T47D (cell line): ENCODE measurements around the gene CLN3.
"Not testable (repeated sequence)": the region's sequence is repeated elsewhere in the genome, so short reads cannot be mapped to it uniquely, and the experiment has no call there.

Experiments
- DNase-seq, 2 experiments: peaks; one replicate each; pipeline versions ENCODE4 v3.0.0 to v3.0.0-alpha.2; 2011 to 2012; ENCODE audit warnings: low read depth in 1 of 2, low spot score in 1 of 2
- JUND ChIP-seq: IDR thresholded peaks from 2 replicates; pipeline ENCODE4 v1.6.1; 2012; ENCODE audit warnings: low read depth
- in situ Hi-C: cut with HindIII; loops from 2 replicates; pipeline ENCODE4 v1.10.0; 2016; ENCODE audit warnings: low sequenced_read_pairs, low pct_unique_long_range_greater_than_20kb

CLN3 gene

GRCh38 chr16:28495098-28495793 is 3.4 kb upstream of the CLN3 start:
- no peak for TF ChIP-seq JUND
- no peak for DNase-seq
- in situ Hi-C loops = no loop called here

GRCh38 chr16:28494121-28494851 is 2.4 kb upstream of the CLN3 start, which contains the start of gene APOBR:
Gene APOBR (plus strand): TSS chr16:28494643. CDS start chr16:28494682, 39 bp downstream.
- no peak for DNase-seq
- TF ChIP-seq JUND = no peak
- in situ Hi-C loops = no loop called here

GRCh38 chr16:28492511-28492910 is 637 bp upstream of the CLN3 start:
- DNase-seq = no peak
- TF ChIP-seq JUND = no peak
- in situ Hi-C loops = no loop called here

GRCh38 chr16:28491230-28491969 is 474 bp downstream of the CLN3 start:
- no peak for TF ChIP-seq JUND
- in situ Hi-C loops = no loop called here
- peak in 1 of 2 experiments; percentile 90 for DNase-seq

- in situ Hi-C loops = no loop called here
- no peak for TF ChIP-seq JUND
- DNase-seq = no peak
These were observed 5.6 kb downstream of the CLN3 start for GRCh38 chr16:28486266-28486665.

GRCh38 chr16:28483361-28483760 is 8.5 kb downstream of the CLN3 start:
- in situ Hi-C loops, DNase-seq: not testable (repeated sequence)

- in situ Hi-C loops = no loop called here
- TF ChIP-seq JUND = no peak
- no peak for DNase-seq
These were observed 9.8 kb downstream of the CLN3 start for GRCh38 chr16:28482026-28482425.

GRCh38 chr16:28478506-28479180 is 13.2 kb downstream of the CLN3 start:
- TF ChIP-seq JUND = no peak
- in situ Hi-C loops = no loop called here
- DNase-seq = no peak

GRCh38 chr16:28477311-28477920 is 14.5 kb downstream of the CLN3 start:
- no peak for DNase-seq
- in situ Hi-C loops = no loop called here
- no peak for TF ChIP-seq JUND

GRCh38 chr16:28475221-28475620 is 16.7 kb downstream of the CLN3 start:
- no peak for TF ChIP-seq JUND
- in situ Hi-C loops = no loop called here
- DNase-seq = no peak

- TF ChIP-seq JUND = no peak
- DNase-seq = no peak
- in situ Hi-C loops = no loop called here
These were observed 18.1 kb downstream of the CLN3 start for GRCh38 chr16:28473714-28474265.

- in situ Hi-C loops, DNase-seq: not testable (repeated sequence)
These were observed 44.8 kb downstream of the CLN3 start for GRCh38 chr16:28447081-28447480.

- in situ Hi-C loops, DNase-seq: not testable (repeated sequence)
These were observed 45.5 kb downstream of the CLN3 start for GRCh38 chr16:28446388-28446787.

- DNase-seq, in situ Hi-C loops: not testable (repeated sequence)
These were observed 47.9 kb downstream of the CLN3 start for GRCh38 chr16:28443943-28444342.

- in situ Hi-C loops, DNase-seq: not testable (repeated sequence)
These were observed 53.0 kb downstream of the CLN3 start for GRCh38 chr16:28438899-28439298.

GRCh38 chr16:28435340-28435739 is 56.5 kb downstream of the CLN3 start:
- DNase-seq, in situ Hi-C loops: not testable (repeated sequence)
